ENCODE data around the gene RPAP3.

Gene RPAP3

DNA sequence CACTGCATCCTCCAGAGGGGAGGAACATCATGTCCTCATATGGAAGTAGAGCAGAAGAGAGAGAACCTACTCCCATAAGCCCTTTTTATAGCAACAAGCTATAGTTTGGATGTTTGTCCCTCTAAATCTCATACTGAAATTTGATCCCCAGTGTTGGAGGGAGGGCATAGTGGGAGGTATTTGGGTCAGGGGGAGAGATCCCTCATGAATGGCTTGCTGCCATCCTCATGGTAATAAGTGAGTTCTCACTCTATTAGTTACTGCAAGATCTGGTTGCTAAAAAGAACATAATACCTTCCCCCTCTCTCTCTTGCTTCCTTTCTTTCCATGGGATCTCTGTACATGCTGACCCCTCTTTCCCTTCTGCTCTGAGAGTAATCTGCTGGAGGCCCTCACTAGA lies 93.9 kb downstream of the RPAP3 start:
- H3K27ac ChIP-seq, result no peak overlapping the region
- TF ChIP-seq, protein P1, sequence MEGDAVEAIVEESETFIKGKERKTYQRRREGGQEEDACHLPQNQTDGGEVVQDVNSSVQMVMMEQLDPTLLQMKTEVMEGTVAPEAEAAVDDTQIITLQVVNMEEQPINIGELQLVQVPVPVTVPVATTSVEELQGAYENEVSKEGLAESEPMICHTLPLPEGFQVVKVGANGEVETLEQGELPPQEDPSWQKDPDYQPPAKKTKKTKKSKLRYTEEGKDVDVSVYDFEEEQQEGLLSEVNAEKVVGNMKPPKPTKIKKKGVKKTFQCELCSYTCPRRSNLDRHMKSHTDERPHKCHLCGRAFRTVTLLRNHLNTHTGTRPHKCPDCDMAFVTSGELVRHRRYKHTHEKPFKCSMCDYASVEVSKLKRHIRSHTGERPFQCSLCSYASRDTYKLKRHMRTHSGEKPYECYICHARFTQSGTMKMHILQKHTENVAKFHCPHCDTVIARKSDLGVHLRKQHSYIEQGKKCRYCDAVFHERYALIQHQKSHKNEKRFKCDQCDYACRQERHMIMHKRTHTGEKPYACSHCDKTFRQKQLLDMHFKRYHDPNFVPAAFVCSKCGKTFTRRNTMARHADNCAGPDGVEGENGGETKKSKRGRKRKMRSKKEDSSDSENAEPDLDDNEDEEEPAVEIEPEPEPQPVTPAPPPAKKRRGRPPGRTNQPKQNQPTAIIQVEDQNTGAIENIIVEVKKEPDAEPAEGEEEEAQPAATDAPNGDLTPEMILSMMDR (IDR thresholded peaks at IDR 0.05), result no peak
- no peak for DNase-seq (ENCODE audit: low spot score)
- H3K4me3 ChIP-seq, result no peak overlapping the region
